OCI-LY3 (cell line): ENCODE results near the gene ATRN.

Experiments
- H2AFZ ChIP-seq: fragments of 200-600, 300-600 bp; shearing (Covaris generic); 2 replicates; pipeline ENCODE4 v1.6.0; 2014; ENCODE audit warnings: antibody characterized with exemption, low read depth, low read length
- H3K27ac ChIP-seq: fragments of 200-600, 300-600 bp; sonication (generic); 2 replicates; pipeline ENCODE4 v1.5.1; 2014; ENCODE audit warnings: mild to moderate bottlenecking, low read length, moderate library complexity, mixed read lengths
- H3K27me3 ChIP-seq: fragments of 200-600, 300-600 bp; sonication (generic); 2 replicates; pipeline ENCODE4 v1.6.1; 2014; ENCODE audit warnings: low read depth, low read length, mixed read lengths
- H3K36me3 ChIP-seq: fragments of 200-600, 300-600 bp; sonication (generic); replicated peaks from 2 replicates; pipeline ENCODE3; 2014; ENCODE audit warnings: low read depth, low read length, mixed read lengths
- H3K4me1 ChIP-seq: fragments of 300-600, 200-600 bp; sonication (generic); 2 replicates; pipeline ENCODE4 v1.6.1; 2014; ENCODE audit warnings: low read length, mixed read lengths
- H3K4me2 ChIP-seq: fragments of 200-600, 300-600 bp; sonication (generic); 2 replicates; pipeline ENCODE4 v1.6.1; 2014; ENCODE audit warnings: low read length, mixed read lengths
- H3K4me3 ChIP-seq: fragments of 300-600, 200-600 bp; sonication (generic); 2 replicates; pipeline ENCODE4 v1.5.1; 2014; ENCODE audit warnings: antibody characterized with exemption, mild to moderate bottlenecking, low read length, moderate library complexity
- H3K79me2 ChIP-seq: fragments of 300-600, 200-600 bp; shearing (Covaris generic); 2 replicates; pipeline ENCODE4 v1.6.1; 2014; ENCODE audit warnings: mild to moderate bottlenecking, low read length, mixed read lengths
- H3K9ac ChIP-seq: fragments of 300-600, 200-600 bp; shearing (Covaris generic); 2 replicates; pipeline ENCODE4 v1.6.0; 2014; ENCODE audit warnings: mild to moderate bottlenecking, low read length, moderate library complexity
- H3K9me3 ChIP-seq: fragments of 200-600, 300-600 bp; shearing (Covaris generic); 2 replicates; pipeline ENCODE4 v1.6.1; 2014; ENCODE audit warnings: low read length, mixed read lengths; ENCODE audit not compliant: insufficient read depth
- H4K20me1 ChIP-seq: fragments of 200-600, 300-600 bp; sonication (generic); 2 replicates; pipeline ENCODE4 v1.6.1; 2016; ENCODE audit warnings: low read length, mixed read lengths; ENCODE audit not compliant: insufficient read depth
- EZH2phosphoT487 ChIP-seq: fragments of 200-600 bp; shearing (Covaris generic); IDR thresholded peaks from 2 replicates; pipeline ENCODE4 v1.6.1; 2018; ENCODE audit warnings: antibody characterized with exemption, mixed run types, low read depth
- TF ChIP-seq, protein P1 (sequence below): fragments of 200-600, 300-600 bp; sonication (generic); IDR thresholded peaks from 2 replicates; pipeline ENCODE4 v1.5.1; 2014; ENCODE audit warnings: antibody characterized with exemption, low read length, low read depth

ATRN gene

DNA sequence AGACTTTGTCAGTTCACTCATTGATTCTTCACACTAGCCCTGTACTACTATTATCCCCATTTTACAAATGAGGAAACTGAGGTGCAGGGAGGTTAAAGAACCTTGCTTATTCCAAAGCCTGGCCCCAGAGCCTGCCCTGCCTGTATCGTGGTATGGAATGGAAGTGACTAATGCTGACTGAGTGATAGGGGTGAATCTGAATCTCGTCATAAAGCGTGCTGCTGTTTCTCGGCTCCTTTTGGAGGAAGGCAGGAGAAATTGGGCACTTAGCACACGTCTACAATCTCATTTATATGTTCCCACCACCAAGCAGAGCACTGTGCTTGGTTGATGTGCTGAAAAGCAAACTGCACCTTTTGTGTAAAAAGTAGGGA, 175.2 kb downstream of the ATRN start:
- Histone ChIP-seq H3K27me3 (no peaks in the 10 kb centered on the region), H3K36me3 (peaks cover 5% of the 10 kb centered on the region), H3K9ac (no peak overlapping the region), H3K9me3 (no peaks in the 10 kb centered on the region), H3K79me2 (no peaks in the 10 kb centered on the region), H3K4me3 (no peak overlapping the region), H2AFZ (no peak overlapping the region), H3K4me1 (peaks cover 4% of the 10 kb centered on the region), H3K4me2 (no peak overlapping the region), H3K27ac (no peak overlapping the region), H4K20me1 (no peaks in the 10 kb centered on the region)
- TF ChIP-seq, protein P1, sequence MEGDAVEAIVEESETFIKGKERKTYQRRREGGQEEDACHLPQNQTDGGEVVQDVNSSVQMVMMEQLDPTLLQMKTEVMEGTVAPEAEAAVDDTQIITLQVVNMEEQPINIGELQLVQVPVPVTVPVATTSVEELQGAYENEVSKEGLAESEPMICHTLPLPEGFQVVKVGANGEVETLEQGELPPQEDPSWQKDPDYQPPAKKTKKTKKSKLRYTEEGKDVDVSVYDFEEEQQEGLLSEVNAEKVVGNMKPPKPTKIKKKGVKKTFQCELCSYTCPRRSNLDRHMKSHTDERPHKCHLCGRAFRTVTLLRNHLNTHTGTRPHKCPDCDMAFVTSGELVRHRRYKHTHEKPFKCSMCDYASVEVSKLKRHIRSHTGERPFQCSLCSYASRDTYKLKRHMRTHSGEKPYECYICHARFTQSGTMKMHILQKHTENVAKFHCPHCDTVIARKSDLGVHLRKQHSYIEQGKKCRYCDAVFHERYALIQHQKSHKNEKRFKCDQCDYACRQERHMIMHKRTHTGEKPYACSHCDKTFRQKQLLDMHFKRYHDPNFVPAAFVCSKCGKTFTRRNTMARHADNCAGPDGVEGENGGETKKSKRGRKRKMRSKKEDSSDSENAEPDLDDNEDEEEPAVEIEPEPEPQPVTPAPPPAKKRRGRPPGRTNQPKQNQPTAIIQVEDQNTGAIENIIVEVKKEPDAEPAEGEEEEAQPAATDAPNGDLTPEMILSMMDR = no peak
- no peak for TF ChIP-seq EZH2phosphoT487

DNA sequence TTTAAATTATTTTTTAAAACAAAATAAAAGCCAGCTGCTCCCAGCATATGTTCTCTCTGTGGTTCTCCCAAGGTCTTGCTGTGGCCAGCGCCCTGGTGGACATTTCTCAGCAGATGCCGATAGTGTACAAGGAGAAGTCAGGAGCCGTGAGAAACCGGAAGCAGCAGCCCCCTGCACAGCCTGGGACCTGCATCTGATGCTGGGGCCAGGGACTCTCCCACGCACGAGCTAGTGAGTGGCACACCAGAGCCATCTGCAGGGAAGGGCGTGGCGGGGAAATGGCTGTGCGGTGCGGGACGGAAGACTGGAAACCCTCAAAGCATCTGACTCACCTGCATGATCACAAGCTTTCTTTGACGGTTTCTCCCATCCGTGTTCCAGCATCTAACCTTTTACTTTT, 175.8 kb downstream of the ATRN start:
- Histone ChIP-seq H3K9ac (no peak overlapping the region), H2AFZ (no peak overlapping the region), H3K4me1 (peaks cover 10% of the 10 kb centered on the region), H3K4me3 (no peak overlapping the region), H3K9me3 (no peaks in the 10 kb centered on the region), H3K79me2 (no peaks in the 10 kb centered on the region), H4K20me1 (no peaks in the 10 kb centered on the region), H3K4me2 (no peak overlapping the region), H3K27me3 (no peaks in the 10 kb centered on the region), H3K27ac (no peak overlapping the region), H3K36me3 (peaks cover 5% of the 10 kb centered on the region)
- TF ChIP-seq, protein P1 = no peak
- no peak for TF ChIP-seq EZH2phosphoT487

DNA sequence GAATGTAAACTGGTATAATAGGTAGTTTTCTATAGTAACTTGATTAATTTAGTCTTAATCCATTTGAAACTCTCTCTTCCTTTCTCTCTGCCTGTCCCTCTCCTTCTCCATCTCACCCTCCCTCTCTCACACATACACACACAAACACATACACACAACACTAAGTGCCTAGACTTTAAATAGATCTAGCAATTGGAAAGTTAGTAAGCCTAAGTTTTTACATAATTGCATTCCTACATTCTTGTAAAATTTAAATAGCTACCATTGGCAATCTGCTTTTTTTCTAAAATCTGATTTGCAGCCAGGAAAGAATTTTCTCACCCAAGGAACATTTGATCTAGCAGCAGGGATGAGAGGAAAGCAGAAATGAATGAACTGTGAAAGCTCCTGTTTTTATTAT, 176.7 kb downstream of the ATRN start:
- peaks cover 17% of the 10 kb centered on the region for H3K4me1 ChIP-seq
- no peaks in the 10 kb centered on the region for H3K9me3 ChIP-seq
- H3K4me2 ChIP-seq = no peak overlapping the region
- H3K4me3 ChIP-seq = no peak overlapping the region
- H3K36me3 ChIP-seq = peaks cover 5% of the 10 kb centered on the region
- H3K27ac ChIP-seq = no peak overlapping the region
- no peaks in the 10 kb centered on the region for H4K20me1 ChIP-seq
- TF ChIP-seq, protein P1 = no peak
- no peak for TF ChIP-seq EZH2phosphoT487
- no peaks in the 10 kb centered on the region for H3K27me3 ChIP-seq
- no peaks in the 10 kb centered on the region for H3K79me2 ChIP-seq
- no peak overlapping the region for H2AFZ ChIP-seq
- H3K9ac ChIP-seq = no peak overlapping the region

GRCh38 chr20:3648951-3649350, 178.1 kb downstream of the ATRN start:
- no peak overlapping the region for H3K27ac ChIP-seq
- no peaks in the 10 kb centered on the region for H3K9me3 ChIP-seq
- H4K20me1 ChIP-seq = no peaks in the 10 kb centered on the region
- H3K9ac ChIP-seq = no peak overlapping the region
- H3K4me3 ChIP-seq = no peak overlapping the region
- TF ChIP-seq, protein P1 = no peak
- TF ChIP-seq EZH2phosphoT487 = no peak
- no peak overlapping the region for H2AFZ ChIP-seq
- no peak overlapping the region for H3K4me2 ChIP-seq
- no peaks in the 10 kb centered on the region for H3K79me2 ChIP-seq
- peaks cover 5% of the 10 kb centered on the region for H3K36me3 ChIP-seq
- peaks cover 17% of the 10 kb centered on the region for H3K4me1 ChIP-seq
- no peaks in the 10 kb centered on the region for H3K27me3 ChIP-seq
